ENCODE measurements around the gene EPC1.
A peak's percentile ranks its signal among the peaks of the same experiment; 100 is the strongest.
"Not testable (repeated sequence)": the region's sequence is repeated elsewhere in the genome, so short reads cannot be mapped to it uniquely, and the experiment has no call there.

The EPC1 gene

GRCh38 chr10:32271617-32272016, 75.3 kb downstream of the EPC1 start:
- no peak for DNase-seq

DNA sequence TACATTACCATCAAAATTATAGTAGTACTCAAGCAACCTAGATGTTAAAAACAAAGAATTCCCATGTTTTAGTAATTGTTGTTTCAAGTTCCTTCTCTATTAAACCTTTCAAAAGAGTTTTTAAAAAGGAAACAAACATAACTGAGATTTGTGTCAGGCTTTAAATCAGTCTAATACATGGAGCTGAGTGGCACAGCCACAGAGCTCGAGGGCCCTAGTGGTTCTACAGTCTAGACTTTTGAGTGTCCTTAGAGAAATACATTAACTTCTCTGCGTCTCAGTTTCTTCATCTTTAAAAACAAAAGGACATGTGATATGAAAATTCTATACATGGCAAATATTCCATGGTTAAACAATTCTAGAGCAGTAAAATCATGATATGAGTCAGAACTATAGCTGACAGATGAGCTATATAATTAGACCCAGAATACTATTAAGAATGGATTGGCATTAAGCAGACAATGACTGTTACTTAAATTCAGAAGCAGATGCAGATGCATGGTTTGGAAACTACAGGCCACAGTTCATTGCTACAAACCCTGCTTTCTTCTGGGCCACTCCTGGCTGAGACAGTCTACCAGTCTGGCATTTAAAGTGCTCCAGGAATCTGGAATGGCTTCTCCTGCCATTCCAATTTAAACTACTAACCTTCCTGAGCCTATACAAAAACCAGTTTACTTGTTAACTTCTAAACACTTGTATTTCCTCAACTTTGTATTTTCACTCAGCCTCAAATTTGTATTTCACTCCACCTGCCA, 77.4 kb downstream of the EPC1 start:
- no peak for DNase-seq

- no peak for DNase-seq
Measured at GRCh38 chr10:32268788-32269187, 78.2 kb downstream of the EPC1 start.

DNA sequence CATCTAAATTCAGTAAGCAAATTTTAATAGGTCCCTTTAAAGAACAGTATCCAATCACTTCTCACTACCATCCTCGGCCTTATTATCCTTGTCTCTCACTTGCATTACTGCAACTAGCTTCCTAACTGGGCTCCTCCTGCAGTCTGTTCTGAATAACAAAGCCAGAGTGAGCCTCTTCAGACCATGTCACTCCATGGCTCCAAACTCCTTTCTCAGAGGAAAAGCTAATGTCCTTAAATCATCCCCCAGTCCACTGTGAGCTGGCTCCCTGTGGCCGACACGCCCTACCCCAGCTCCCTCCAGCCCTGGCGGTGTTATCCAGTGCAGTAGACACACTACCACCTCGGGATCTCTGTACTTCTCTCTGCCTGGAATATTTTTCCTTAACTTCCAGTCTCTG, 80.0 kb downstream of the EPC1 start:
- no peak for DNase-seq

- no peak for DNase-seq
Measured at GRCh38 chr10:32266566-32266965, 80.4 kb downstream of the EPC1 start.

GRCh38 chr10:32265756-32266155, 81.2 kb downstream of the EPC1 start:
- DNase-seq: no peak

DNA sequence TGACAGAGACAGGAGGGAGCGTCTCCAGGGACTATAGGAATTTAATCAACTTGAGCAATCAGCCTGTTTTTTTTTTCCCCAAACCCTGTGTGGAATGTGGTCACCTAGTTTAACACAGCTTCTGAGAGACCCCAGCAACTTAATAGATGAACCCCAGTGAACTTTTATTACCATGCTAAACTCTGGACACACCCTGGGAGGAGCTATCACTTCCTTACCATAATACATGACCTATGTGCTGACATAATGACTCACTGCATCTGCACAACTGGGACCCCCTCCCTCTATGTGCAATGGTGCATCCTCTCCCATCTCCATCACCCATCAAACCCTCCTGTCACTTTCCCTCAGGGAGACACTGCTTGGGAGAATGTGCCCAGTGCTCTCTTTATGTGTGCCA, 83.7 kb downstream of the EPC1 start:
- no peak for DNase-seq

GRCh38 chr10:32259551-32259950, 87.4 kb downstream of the EPC1 start:
- DNase-seq: no peak

DNA sequence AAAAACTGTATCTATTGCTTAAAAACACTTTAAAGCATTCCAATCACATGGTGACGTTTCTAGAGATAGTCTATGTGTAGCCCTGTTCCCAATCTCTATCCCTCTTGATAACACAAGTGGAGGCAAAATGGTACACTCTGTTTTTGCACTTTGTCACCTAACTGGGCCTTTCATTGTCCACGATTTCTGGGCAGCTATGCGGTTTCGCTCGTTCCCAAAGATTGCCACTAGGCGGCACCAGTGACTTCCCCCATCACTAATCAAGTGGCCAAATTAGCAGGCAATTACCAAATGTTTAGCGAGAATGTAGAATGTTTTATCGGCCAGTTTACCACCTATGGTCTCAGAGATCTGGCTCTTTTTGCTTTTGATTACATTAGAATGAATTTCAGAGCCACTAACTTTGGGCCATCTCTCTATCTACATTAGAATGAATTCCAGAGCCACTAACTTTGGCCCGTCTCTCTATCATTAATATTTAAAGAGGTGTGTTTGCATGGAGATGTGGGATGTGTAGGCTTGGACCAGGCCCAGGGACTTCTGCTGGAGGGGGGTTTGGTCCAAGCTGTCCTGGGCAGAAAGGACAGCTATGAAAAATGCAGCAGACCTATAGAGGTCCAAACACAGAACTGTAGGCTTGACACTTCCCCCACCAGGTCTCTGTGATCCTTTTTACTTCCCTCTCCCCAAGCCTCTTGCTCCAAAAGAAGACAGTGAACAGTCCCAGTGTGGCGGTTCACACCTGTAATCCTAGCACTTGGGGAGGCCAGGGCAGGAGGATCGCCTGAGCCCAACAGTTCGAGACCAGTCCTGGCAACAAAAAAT, 90.1 kb downstream of the EPC1 start:
- DNase-seq: peak; percentile 34

GRCh38 chr10:32253821-32254220, 93.1 kb downstream of the EPC1 start:
- no peak for DNase-seq

DNA sequence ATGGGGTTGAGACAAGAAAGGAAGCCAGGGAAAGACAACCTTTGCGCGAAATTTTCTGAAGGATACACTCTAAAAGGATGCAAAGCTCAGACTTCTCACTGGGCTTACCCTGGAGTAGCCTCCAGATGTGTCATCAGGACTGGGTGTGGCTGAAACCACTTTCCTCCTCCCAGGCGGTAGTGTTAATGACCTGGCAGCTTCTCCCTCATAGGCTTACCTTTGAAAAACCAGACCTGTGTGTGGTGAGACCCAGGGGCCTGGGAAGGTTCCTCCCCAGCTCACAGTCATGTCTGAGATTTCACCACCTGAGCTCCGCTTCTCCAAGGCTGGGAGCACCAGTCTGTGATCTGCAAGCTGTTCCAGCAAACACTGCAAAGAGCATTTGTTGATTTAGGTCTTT, 93.7 kb downstream of the EPC1 start:
- DNase-seq: no peak

GRCh38 chr10:32250489-32250888, 96.5 kb downstream of the EPC1 start:
- not testable (repeated sequence) for DNase-seq

DNA sequence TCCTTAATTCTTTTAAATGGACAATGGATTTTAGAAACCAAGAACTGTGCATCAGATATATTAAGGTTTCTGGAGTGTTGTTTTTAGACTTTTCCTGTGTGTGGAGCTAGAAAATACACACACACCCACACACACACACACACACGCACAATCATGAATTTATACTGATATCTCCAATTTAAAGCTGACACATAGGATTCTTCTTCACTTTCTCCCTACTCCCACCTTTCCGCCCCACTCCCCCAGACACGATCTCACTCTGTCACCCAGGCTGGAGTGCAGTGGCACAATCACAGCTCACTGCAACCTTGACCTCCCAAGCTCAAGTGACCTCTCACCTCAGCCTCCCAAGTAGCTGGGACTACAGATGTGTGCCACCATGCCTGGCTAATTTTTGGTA, 100.3 kb downstream of the EPC1 start:
- DNase-seq: no peak

DNA sequence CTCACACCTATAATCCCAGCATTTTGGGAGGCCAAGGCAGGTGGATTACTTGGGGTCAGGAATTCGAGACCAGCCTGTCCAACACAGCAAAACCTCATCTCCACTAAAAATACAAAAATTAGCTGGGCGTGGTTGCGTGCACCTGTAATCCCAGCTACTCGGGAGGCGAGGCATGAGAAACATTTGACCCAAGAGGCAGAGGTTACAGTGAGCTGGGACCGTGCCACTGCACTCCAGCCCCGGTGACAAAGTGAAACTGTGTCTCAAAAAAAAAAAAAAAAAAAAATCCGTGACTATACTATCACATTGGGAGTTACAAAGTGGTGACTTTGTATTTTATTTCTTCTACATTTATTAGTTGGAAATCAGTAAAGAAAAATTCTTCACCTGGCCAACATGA, 101.2 kb downstream of the EPC1 start:
- no peak for DNase-seq

GRCh38 chr10:32244421-32245207, 102.3 kb downstream of the EPC1 start:
- no peak for DNase-seq

DNA sequence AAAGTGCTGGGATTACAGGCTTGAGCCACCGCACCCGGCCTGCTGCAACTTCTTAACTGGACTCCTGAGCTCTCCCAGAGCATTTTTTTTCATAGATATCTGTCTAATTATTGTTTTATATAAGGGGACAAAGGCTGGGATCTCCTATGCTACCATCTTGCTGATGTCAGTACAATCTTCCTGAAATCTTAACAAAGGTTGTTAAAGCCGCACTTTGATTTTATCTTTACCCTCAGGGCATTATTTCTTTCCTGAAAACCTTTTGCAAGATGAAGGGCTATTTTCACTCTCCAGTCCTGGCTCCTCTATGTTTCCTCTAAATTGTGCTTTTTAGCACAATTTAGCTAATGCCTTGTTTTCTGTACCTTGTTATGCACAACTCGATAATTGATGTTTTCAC, 102.9 kb downstream of the EPC1 start:
- DNase-seq: no peak

- no peak for DNase-seq
Measured at GRCh38 chr10:32241946-32242345, 105.0 kb downstream of the EPC1 start.

- DNase-seq: no peak
Measured at GRCh38 chr10:32240471-32240870, 106.5 kb downstream of the EPC1 start.

DNA sequence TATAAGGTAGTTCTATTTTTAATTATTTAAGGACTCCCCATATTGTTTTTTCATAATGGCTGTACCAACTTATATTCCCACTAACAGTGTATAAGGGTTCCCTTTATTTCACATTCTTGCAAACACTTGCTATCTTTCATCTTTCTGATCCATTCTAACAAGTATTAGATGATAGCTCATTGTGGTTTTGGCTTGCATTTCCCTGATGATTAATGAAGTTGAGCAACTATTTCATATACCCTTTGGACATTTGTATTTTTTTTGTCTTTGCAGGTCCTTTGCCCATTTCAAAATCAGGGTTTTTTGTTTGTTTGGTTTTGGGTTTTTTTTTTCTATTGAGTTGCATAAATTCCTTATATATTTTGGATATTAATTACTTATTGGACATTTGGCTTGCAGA, 107.2 kb downstream of the EPC1 start:
- DNase-seq: no peak

DNA sequence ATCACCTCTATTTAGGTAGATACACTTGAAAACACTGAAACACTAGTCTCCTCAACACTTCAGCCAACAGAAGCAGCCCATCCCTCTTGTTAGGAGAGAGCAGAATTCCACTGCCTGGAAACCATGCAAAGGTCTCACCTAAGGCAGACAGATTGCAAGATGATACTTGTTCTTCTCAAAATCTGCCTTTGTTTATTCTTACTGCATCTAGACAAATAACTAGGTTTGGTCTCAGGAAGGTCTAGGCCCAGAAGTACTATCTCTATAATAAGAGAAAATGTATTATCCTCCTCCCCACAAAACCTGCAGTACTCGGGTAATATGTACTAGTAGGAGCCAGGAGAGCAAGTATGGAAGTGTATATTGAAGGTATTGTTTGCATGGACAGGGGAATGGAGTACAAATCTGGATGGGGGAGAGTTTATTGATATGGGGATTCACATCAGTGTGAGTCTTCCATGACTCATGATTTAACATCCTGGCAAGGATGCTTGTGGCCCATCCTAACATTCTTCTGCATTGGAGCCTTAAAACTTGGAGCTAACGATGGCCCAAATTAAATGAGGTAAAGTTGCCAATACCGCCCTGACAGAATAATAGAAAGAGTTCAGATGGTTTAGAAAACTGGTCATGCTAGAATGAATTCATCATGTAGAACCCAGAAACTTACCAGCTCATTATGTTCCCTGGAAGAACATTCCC, 109.2 kb downstream of the EPC1 start:
- no peak for DNase-seq

DNA sequence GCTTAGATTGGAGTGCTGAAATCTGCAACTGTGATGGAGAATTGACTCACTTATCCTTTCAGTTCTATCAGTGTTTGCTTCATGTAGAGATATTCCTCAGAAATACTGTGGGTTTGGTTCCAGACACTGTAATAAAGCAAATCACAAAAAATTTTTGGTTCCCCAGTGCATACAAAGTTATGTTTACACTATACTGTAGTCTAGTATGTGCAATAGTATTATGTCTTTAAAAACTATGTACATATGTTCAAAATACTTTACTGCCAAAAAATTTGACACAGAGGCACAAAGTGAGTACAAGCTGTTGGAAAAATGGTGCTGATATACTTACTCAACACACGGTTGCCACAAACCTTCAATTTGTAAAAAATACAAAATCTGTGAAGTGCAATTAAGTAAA, 112.5 kb downstream of the EPC1 start:
- DNase-seq: no peak

DNA sequence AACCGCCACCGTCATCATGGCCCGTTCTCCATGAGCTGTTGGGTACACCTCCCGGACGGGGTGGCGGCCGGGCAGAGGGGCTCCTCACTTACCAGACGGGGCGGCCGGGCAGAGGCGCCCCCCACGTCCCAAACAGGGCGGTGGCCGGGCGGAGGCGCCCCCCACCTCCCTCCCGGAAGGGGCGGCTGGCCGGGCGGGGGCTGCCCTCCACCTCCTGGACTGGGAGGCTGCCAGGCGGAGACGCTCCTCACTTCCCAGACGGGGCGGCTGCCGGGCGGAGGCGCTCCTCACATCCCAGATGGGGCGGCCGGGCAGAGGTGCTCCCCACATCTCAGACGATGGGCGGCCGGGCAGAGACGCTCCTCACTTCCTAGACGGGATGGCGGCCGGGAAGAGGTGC, 113.6 kb downstream of the EPC1 start:
- not testable (repeated sequence) for DNase-seq

GRCh38 chr10:32232378-32232777, 114.6 kb downstream of the EPC1 start:
- no peak for DNase-seq

Measured in right hindlimb (tissue), 1 donor.